GM18507 (cell line): Measurements from ENCODE around the gene IFNAR2.
A peak's percentile ranks its signal among the peaks of the same experiment; 100 is the strongest.
"Not testable (repeated sequence)": the region's sequence is repeated elsewhere in the genome, so short reads cannot be mapped to it uniquely, and the experiment has no call there.

ENCODE experiments used
- DNase-seq: peaks from one replicate; pipeline ENCODE4 v3.0.0; 2011; ENCODE audit warnings: low read depth; ENCODE audit not compliant: insufficient read length; ENCODE audit errors: extremely low spot score
- FAIRE-seq: peaks from 2 replicates; lab custom pipeline; 2011; peaks lifted over from hg19 to GRCh38; lab: Jason Lieb, UNC

The IFNAR2 gene

DNA sequence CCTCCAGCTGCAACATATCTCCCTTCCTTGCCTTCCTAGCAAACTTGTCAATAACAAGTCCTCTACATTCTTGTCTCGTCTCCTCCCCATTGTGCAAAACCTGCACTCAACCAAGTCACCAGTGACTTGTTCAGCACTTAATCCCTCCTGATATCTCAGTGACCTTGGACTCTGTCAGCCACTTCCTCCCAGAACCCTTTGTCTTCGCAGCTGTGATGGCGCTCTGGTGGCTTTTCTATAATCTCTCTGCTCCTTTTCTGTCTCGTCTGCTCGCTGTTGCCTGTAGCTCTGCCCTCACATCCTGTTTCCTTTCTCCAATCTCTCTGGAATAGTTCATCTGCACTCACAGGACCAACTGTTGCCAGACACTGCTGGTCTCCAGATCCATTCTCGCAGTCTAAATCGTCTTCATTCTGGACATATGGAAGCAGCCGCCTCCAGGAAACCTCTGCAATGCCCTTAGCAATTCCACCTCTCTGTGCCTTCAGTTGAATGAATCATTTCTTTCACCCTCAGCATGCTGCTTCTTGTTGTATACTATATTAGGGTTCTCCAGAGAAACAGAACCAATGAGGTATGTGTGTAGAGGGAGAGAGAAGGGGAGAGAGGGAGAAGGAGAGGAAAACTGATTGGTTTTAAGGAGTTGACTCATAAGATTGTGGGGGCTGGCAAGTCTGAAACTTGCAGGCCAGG lies 17.4 kb upstream of the IFNAR2 start:
- no peak for DNase-seq
- no peak for FAIRE-seq

DNA sequence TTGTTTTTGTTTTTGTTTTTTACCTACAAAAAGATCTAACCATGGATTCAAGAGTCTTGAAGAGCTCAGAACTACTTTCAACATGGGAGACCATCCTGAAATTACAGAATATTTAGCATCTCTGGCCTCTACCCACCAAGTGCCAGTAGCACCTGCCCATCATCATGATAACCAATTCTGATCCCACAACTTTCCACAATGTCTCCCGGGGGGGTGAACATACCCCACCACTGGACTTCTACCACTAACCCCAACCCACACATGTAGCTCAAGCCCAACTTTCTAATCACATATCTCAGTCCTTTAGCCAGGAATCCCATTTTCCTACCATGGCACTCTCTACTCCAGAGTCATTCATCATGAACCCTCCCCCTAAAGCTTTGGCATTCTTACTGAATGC lies 15.7 kb upstream of the IFNAR2 start:
- FAIRE-seq (no peak), DNase-seq (no peak)

DNA sequence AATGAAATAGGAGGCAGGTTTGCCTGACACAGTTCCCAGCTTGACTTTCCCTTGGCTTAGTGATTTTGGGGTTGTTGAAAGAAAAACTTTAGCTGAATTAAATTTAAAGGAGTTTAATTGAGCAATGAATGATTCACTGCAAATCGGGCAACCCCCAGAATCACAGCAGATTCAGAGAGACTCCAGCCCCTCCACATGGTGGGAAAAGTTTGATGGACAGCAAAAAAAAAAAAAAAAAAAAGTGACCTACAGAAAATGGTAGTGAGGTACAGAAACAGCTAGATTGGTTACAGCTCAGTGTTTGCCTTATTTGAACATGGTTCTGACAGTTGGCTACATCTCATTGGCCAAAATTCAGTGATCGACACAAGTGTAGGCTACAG lies 12.6 kb upstream of the IFNAR2 start:
- peak; percentile 52 for FAIRE-seq
- DNase-seq, result no peak

DNA sequence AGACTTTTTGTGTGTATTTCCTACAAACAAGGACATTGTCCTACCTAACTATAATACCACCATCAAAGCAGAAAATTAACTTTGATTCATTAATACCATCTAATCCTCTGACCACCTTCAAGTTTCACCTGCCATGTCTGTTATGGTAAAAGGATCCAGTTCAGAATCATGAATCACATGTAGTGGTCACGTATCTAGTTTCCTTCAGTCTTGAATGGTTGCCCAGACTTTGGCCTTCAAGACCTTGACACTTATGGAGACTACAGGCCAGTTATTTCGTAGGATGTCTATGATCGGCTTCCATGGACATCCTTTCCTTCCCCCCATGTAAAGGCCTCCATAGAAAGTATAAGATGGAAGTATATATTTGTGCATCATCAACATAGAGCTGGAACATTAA lies 10.4 kb upstream of the IFNAR2 start:
- FAIRE-seq, result no peak
- DNase-seq, result no peak

DNA sequence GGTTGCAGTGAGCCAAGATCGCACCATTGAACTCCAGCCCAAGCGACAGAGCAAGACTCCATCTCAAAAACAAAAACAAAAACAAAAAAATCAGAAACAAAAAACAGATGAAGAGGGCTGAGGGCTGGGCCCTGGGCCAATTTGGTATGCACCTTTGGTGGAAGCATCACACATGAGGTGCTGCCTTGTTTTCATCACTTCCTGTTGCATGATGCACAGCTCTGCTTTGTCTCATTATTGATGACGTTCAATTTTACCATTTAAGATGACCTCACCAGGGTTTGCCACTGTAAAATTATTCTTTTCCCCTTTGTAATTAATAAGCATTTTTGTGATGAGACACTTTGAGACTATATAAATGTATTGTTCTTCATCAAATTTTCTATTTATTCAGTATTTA lies 9.8 kb upstream of the IFNAR2 start:
- DNase-seq, result no peak
- FAIRE-seq, result no peak

DNA sequence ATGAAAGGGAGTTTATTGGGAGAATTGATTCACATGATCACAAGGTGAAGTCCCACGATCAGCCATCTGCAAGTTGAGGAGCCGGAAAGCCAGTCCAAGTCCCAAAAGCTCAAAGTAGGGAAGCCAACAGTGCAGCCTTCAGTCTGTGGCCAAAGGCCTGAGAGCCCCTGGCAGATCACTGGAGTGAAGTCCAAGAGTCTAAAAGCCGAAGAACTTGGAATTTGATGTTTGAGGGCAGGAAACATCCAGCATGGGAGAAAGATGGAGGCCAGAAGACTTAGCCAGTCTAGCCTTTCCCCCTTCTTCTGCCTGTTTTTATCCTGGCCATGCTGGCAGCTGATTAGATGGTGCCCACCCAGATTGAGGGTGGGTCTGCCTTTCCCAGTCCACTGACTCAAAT lies 4.4 kb upstream of the IFNAR2 start:
- FAIRE-seq, DNase-seq: not testable (repeated sequence)

DNA sequence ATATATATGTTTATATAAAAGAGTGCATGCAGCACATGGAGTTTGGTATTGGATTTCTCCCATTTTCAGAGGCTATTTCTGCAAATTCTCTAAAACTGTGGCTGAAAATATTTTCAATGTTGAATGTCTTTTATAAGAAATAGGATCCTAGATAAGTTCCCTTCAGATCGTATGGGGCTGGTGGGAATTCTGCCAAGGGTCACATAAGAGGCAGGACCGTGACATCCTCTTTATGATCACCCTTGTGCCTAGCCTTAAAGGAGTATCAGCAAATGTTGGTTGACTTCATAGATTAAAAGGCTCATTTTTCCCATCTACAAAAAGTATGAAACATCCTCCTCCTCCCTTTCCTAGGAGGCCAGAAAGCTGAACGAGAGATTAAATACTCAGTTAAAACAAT lies 1.3 kb upstream of the IFNAR2 start:
- FAIRE-seq (no peak), DNase-seq (no peak)

DNA sequence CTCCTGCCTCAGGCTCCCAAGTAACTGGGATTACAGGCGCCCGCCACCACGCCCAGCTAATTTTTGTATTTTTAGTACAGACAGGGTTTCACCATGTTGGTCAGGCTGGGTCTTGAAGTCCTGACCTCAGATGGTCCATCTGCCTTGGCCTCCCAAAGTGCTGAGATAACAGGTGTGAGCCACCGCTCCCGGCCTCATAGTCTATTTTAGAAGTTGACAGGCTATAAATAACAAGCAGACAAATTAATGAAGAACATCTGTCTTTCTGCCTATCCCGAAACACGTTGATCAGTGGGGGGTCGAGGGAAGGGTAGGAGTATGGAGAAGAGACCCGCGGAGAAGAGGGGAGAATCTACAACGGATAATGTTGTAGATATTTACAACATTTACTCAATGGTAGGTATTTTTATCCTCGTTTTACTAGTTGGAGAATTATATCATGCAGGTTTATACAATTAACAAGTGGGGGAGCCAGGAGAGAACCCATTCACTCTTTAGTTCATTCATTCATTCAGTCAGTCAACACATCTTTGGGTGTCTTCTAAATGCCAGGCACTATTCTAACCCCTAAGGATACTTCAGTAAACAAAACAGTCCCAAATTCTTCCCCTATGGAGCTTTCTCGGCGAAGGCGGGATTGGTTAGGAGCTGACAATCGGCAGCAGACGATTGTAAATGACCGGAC lies 497 bp upstream of the IFNAR2 start:
- no peak for FAIRE-seq
- DNase-seq, result no peak

DNA sequence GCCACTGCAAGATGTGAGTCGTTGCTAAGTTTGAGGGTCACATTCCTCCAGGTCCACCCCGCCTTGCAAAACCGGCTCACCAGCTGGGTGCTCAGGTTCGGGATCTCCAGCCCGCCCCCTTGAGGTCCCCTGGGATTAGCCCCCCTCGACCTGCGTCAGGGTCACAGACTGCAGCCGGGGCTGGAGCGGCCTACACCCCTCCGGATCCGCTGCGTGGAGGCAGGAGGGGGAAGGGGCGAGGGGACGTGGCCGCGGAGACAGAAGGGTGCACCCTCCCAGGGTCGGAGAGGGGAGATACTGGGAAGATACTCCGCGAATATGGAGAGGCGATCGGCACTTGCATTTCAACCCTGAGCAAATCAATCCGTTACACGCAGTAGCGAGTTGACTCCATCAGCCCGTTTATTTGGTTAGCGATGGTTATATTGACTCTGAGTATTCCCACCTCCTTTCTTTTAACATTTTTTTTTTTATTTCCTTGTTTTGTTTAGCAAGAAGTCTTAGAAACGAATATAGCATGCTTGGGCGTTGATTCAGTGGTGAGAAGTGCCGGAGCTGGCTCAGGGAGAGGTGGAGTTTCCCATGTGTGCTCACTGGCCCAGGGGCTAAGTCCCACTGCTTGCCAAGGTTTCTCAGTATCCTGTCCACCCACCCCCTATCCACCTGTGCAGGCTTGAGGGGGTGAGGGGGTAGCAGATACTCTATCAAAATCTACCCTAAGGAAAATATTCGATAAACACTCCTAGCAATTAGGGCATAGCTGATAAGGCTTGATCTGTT lies 997 bp downstream of the IFNAR2 start:
- no peak for DNase-seq
- peak; percentile 77 for FAIRE-seq

DNA sequence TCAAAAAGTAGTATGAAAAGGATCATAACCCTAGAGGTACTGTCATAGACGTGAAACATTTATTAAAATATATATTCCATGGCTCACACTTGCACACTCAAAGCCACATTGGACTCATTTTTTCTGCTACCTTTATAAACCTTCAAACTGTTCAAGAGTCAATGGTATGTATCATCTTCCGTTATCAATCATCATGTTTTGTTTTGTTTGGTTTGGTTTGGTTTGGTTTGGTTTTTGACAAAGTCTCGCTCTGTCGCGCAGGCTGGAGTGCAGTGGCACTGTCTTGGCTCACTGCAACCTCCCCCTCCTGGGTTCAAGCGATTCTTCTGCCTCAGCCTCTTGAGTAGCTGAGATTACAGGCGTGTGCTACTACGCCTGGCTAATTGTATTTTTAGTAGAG lies 1.8 kb downstream of the IFNAR2 start:
- FAIRE-seq (peak; percentile 83), DNase-seq (no peak)

DNA sequence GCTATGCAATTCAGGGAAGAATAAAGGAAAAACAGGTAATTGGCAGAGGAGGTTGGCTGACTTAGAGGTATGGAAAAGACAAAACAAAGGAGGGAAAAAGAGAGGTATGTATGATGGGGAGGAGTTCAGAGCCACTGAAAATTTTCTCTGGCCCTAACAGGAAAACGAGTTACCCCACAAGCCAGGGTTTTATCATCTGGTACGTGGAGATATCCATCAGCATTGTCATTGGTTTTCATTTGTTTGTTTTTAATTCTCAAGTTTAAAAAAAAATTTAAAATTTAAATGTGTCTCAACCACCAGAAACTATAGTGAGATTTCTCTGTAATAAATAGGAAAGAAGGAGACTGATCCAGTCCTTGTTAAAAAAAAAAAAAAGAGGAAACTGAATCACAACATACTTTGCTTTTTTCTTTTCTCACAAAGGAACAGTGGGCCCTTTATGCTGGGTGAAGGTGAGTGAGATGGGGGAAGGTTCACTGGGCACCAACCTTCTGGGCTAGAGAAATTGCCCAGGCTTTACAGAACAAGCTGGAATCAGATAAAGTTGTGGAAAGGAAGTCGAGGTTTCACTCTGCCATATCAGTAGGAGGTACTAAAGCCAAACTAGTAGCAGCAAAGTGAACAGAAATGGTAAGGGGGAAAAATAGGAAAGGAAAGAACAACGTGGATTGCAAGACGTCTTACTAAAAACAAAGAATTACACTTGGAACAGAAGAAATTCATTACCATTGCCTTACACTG lies 2.7 kb downstream of the IFNAR2 start:
- peak; percentile 35 for FAIRE-seq
- DNase-seq, result no peak

DNA sequence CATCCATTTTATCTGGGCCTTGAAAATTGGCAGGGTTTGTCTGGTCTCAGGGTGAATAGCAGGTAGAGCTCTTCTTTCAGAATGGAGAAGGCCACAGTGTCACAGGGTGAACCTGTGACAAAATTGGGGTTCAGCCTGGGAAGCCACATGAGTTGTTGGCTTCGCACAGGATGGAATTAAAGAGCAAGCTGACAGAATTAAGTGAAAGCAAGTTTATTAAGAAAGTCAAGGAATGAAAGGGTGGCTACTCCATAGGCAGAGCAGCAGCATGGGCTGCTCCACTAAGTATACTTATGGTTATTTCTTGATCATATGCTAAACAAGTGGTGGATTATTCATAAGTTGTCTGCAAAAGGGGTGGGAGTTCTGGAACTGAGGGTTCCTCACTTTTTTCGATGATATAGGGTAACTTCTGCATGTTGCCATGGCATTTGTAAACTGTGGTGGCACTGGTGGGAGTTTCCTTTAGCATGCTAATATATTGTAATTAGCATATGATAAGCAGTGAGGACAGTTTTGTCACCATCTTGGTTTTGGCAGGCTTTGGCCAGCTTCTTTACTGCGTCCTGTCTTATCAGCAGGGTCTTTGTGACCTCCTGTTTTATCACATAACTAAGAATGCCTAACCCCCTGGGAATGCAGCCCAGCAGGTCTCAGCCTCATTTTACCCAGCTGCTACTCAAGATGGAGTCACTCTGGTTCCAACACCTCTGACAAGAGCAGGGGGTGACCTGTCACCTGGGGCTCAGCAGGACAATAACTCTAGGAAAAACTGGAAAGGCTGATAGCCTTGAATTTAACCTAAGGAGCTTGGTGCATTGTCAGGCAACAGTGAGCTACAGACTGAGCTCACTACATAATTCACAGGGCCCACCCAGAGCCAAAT lies 5.1 kb downstream of the IFNAR2 start:
- no peak for FAIRE-seq
- no peak for DNase-seq

DNA sequence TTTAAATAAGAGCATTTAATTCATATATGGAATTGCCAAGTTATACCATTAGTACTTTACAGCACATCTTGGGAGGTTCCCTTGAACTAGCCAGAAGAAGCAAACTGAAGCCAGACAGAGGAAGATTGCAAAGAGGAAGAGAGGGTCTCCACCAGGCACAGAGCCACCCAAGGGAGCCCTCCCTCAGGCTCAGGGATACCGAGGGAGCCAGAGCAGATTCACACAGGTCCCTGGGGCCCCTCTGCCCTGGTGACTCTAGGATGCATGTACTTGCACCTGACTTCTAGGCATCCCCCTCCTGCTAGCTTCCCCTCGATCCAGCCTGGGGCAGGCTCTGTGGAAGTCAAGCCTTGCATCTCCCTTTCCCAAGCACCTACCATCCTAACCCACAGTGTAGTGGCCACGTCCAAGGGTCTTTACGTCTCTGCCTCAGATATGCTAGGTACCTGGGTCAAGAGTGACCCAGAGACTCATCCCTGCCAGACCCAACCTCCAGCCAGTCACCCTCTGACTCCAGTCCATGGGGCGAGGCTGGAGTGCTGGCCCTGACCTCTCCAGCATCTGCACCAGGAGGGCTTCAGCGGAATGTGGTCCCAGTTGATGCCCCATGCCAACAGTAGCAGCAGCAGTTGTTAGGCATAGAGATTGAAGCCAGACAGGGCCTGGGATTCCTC lies 6.4 kb downstream of the IFNAR2 start:
- DNase-seq (no peak), FAIRE-seq (no peak)

DNA sequence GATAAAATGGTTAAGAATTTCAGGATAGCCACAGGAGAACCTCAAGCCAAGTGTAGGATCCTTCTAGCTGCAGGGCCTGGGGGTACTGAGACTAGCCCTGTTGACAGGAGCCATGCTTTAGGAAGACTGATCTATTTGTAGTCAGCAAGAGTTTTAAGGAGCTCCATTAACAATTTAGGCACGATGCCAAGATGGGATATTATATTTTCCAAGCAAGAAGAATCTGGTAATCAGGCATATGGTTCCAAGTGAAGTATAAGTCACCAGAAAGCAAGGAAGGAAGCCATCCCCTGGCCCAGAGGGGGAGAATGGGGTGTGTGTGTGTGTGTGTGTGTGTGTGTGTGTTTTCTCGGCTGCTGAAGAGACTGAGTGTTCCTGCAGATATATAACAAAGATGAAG lies 7.0 kb downstream of the IFNAR2 start:
- no peak for FAIRE-seq

DNA sequence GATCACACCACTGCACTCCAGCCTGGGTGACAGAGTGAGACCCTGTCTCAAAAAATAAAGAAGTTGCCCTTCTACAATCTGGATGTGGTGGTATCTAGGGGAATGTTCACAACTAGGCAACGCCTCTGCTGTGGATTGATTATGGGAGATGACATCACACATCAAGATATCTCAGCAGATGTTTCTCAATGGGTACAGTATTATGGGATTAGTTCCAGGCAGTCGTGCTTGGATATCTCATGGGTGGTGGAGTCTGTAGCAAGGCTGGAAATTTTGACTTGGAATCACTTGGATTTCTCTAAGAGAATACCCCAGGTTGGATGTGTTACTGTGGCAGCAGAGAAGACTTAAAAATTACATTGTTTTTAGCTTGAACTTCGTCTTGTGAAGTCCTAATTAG lies 7.7 kb downstream of the IFNAR2 start:
- FAIRE-seq, result no peak
- DNase-seq, result no peak

More for the DNA sequence above, 7.0 kb downstream of the IFNAR2 start:
- no peak for DNase-seq

DNA sequence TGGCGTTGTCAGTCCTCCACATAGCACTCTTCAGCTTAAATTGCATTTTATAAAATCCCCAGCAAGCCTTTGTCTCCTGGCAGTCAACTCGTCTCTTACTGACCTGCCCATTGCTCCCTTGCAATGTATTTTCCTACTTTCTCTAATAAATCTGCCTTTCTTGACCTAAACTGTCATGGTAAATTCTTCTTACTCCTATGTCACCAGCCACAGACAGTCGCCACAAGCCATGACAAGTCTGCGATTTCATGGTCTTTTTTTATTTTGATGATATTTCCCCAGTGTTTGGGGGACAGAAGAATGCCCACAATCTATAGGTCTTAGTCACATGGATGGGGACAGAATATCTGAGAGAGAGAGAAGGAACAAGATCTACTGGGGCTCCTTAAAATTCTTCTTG lies 8.4 kb downstream of the IFNAR2 start:
- no peak for FAIRE-seq
- no peak for DNase-seq

DNA sequence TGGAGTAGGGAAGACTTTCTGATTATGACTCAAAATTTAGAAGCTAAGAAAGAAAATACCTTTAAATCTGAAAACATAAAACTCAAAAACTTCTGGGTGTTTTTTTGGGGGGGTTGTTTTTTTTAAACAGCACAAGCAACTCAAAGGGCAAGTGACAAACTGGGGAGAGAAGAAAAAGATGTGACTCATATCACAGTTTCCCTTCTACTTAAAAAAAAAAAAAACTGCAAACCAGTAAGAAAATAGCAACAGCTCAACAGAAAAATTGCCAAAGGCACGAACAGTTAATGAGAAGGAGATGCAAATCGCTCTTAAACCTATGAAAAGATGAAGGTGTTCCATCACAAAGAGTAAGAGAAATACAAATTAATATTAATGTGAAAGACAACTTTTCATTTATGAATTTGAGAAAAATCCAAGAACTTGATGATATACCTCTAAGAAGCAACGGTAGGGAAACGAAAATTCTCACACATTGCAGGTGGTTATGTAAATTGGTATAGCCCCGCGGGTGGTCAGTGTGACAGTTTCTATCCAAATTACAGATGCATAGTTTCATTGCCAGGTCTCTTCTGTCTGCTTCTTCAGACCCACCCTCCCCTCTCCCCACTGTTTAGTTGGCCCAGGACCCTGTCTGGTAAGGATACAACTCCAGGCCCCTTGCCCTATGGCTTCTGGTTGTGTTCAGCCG lies 9.0 kb downstream of the IFNAR2 start:
- DNase-seq (peak; percentile 46), FAIRE-seq (peak; percentile 93)

DNA sequence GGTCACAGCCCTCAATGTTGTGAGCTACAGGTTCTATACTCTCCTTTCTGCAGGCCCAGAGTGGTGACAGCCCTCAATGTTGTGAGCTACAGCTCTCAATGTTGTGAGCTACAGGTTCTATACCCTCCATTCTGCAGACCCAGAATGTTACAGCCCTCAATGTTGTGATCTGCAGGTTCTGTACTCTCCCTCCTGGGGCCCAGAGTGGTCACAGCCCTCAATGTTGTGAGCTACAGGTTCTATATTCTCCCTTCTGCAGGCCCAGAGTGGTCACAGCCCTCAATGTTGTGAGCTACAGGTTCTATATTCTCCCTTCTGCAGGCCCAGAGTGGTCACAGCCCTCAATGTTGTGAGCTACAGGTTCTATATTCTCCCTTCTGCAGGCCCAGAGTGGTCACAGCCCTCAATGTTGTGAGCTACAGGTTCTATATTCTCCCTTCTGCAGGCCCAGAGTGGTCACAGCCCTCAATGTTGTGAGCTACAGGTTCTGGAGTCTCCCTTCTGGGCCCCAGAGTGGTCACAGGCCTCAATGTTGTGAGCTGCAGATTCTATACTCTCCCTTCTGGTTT lies 9.9 kb downstream of the IFNAR2 start:
- not testable (repeated sequence) for FAIRE-seq, DNase-seq
